DMS114 treated with DMSO at 0.1 percent for 48 hours (cell line): ENCODE data around the gene ERFL.
A peak's percentile ranks its signal among the peaks of the same experiment; 100 is the strongest.

ENCODE experiments used
- DNase-seq: peaks from one replicate; lab custom pipeline; 2025; ENCODE audit not compliant: unreplicated experiment; lab: John Stamatoyannopoulos, UW

Gene ERFL

DNA sequence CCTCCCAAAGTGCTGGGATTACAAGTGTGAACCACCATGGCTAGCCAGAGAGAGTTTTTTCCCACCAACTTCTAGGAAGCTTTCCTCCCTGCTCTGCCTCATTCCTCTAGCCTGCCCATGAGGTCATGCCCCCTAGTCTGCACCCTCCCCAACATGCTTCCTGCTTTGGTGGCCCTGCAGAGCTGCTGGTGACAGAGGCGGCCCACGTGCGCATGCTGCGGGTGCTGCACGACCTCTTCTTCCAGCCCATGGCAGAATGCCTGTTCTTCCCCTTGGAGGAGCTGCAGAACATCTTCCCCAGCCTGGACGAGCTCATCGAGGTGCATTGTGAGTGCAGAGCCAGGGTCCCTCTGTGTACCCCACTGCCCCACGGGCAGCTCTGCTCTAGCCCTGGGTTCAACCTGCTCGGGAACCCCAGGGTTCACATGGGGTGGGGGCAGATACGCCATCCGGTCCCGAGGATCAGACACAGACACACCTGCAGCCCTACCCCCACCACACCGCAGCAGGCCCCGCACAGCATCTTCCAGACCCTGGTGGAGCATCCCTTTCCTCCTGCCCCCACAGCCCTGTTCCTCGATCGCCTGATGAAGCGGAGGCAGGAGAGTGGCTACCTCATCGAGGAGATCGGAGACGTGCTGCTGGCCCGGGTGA, 26.4 kb downstream of the ERFL start:
- DNase-seq = no peak

DNA sequence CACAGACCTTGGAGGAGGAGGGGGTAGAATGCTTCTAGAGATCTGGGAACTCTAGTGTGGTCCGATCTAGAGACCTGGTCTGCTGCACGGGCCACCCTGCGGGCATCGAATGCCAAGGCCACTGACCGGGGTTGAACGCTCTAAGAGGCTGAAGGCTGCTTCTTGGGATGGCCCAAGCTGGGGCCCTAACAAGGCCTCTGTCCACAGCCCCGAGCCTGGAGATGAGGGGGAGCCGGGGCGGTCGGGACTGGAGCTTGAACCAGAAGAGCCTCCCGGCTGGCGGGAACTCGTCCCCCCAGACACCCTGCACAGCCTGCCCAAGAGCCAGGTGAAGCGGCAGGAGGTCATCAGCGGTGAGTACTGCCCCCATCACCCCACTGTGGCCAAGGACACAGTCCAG, 30.0 kb downstream of the ERFL start:
- DNase-seq = no peak

GRCh38 chr19:41897820-41898219, 30.4 kb downstream of the ERFL start:
- DNase-seq = no peak

DNA sequence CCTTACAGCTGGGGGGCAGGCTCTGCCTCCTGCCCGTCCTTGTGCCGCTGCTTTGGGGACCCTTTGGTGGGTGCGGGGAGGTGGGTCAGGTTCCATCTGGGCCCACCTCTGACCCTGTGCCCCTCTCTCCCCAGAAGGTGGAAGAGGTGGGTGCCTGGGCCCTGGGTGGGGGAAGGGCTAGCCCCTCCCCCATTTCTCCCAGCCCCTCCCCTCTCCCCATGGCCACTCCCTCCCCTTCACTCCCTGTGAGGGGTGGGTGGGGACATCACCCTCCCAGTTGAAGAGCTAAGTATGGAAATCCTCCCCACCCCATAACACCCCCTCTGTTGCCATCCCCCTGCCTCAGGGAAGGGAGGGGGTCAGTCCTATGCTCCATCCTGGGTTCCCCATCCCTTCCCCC, 31.1 kb downstream of the ERFL start:
- no peak for DNase-seq

- no peak for DNase-seq
Observed at GRCh38 chr19:41896581-41896942, 31.7 kb downstream of the ERFL start.

GRCh38 chr19:41895745-41896580, 32.3 kb downstream of the ERFL start:
- DNase-seq = no peak

- no peak for DNase-seq
Observed at GRCh38 chr19:41894350-41894749, 33.9 kb downstream of the ERFL start.

DNA sequence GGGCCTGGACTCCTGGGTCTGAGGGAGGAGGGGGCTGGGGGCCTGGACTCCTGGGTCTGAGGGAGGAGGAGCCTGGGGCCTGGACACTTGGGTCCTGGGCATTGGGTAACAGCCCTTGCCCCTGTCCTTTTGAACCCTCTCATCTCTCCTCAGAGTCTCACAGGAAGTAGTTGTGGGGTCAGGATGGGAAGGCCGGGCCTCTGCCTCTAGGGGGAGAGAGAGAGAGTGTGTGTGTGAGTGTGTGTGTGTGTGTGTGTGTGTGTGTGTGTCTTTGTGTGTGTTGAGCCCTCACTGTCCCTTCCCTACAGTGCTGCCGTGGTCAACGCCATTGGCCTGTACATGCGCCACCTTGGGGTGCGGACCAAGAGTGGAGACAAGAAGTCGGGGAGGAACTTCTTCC, 34.4 kb downstream of the ERFL start:
- DNase-seq = no peak

DNA sequence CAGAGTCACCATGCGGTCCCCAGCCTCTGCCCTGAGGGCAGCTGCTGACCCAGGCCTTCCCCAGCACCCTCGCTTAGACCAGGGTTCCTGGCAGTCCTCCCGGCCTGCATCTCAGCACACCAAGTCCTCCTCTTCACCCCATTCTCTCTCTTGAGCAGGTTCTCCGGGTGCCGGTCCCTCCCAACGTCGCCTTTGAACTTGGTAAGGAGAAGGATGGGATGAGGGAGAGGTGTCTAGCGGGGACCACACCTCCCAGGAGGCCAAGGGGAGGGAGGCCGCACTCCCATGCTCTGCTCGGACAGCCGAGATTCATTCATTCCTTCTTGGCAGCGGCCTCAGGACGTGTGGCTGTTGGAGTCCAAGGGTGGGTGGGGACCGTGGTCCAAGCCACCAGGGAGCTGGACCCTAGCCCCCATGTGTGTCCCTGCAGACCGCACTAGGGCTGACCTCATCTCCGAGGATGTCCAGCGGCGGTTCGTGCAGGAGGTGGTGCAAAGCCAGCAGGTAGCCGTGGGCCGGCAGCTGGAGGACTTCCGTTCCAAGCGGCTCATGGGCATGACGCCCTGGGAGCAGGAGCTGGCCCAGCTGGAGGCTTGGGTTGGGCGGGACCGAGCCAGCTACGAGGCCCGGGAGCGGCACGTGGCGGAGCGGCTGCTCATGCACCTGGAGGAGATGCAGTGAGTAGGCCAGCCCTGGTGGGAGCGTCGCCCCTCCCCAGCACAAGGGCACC, 35.9 kb downstream of the ERFL start:
- DNase-seq = no peak

GRCh38 chr19:41890936-41891335, 37.3 kb downstream of the ERFL start:
- no peak for DNase-seq

GRCh38 chr19:41889896-41890295, 38.4 kb downstream of the ERFL start:
- no peak for DNase-seq

DNA sequence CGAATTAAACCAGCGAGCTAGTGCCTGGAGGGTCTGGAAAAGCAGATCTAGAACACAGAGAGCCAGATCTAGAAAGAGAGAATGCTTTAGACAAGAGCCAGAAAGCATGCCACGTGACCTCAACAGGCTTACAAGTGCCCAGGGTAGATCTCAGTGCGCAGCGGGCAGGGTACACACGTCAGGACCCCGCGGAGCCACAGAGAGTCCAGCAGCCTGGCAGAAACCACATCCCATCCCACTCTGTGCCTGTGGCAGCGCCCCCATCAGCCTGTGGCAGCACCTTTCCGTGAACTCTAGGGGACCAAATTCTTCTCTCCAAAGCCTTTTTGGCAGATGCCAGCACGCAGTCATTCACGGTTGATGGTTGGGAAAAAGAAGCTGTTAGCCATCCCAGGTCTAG, 39.3 kb downstream of the ERFL start:
- DNase-seq = no peak

DNA sequence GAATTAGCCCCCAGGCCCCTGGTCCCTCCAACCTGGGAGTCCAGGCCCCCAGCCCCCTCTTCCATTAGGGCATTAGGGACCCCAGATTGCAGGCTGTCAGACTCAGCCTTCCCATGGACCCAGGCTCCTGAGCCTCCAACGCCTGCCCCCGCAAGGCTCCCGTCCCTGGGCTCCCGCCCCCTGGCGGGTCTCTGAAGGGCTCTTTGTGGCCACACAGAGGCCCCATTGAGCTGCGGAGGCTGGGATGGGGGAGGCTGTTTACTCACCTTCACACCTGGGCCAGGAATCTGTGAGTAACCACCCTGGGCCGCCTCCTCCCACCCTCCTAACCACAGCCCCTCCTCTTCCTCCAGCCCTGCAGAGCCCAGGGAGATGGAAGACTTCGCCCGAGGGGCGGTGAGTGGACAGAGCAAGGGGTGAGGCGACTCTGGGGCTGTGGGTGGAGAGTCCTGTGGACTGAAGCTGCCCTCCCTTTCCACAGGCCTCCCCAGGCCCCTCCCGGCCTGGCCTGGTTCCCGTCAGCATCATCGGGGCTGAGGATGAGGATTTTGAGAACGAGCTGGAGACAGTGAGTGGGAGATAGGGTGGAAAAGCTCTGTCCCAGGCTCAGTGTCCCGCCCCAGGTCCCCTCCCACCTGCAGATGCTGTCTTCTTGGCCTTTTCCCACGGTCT, 40.4 kb downstream of the ERFL start:
- DNase-seq = no peak

GRCh38 chr19:41886761-41887710, 41.2 kb downstream of the ERFL start:
- DNase-seq = no peak

- DNase-seq = peak; percentile 97
Observed at GRCh38 chr19:41883821-41884733, 44.2 kb downstream of the ERFL start.

DNA sequence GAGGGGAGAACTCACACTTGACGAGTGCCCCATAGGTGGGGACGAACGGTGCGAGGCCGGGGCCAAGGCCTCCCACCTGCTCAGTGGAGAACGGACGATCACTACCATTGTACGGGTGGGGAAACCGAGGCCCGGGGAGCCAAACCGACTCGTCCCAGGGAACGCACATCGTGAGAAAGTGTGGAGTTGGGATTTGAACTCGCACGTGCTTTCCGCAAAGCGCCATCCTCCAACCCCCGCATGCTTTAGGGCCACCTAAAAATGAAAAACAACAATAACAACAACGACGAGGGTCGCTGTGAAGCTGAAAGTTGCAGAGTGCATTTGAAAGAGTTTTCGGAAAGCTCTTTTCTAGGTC, 44.8 kb downstream of the ERFL start:
- no peak for DNase-seq

- DNase-seq = no peak
Observed at GRCh38 chr19:41882568-41883462, 45.4 kb downstream of the ERFL start, which contains the start of gene ARHGEF1. Gene ARHGEF1, plus strand, starts transcription at chr19:41883184. Its CDS starts 4,899 bp downstream, at chr19:41888083.

DNA sequence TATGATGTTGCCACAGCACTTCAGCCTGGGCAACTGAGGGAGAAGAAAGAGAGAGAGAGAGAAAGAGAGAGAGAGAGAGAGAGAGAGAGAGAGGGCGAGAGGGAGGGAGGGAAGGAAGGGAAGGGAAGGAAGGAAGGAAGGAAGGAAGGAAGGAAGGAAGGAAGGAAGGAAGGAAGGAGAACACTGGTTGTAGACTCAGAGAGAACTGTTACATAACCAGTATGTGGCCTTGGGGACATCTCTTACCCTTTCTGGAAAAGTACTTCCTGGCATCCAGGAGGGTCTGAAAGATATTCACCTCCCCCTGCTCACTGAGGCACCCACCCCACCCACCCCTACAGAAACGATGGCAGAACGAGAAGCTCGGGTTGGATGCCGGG, 47.9 kb downstream of the ERFL start:
- DNase-seq = no peak
